Transverse colon (tissue), 4 donors: ENCODE data around the gene DDX10.

Source experiments
- CTCF ChIP-seq, 5 experiments: fragments of 200-600 bp in 3 of 5; fragments of 450-650 bp in 2 of 5; sonication (generic) in 3 of 5; IDR thresholded peaks; 1 replicate in 2 of 5; 2 replicates in 3 of 5; pipeline ENCODE4 v1.5.1; 2016 to 2017; ENCODE audit warnings: antibody characterized with exemption in 5 of 5, inconsistent platforms in 3 of 5, mild to moderate bottlenecking in 2 of 5, moderate library complexity in 1 of 5
- POLR2AphosphoS5 ChIP-seq, 3 donors: sonication (generic); formaldehyde crosslinking; IDR thresholded peaks; one replicate each; pipeline ENCODE4 v1.6.1; 2016; ENCODE audit warnings: antibody characterized with exemption in 3 of 3

- TF ChIP-seq CTCF (IDR thresholded peaks at IDR 0.05) (no peak), POLR2AphosphoS5 (IDR thresholded peaks at IDR 0.05) (no peak)
Measured at GRCh38 chr11:108873310-108873709, 208.4 kb downstream of the DDX10 start.
